NCI-H2029 treated with DMSO at 0.1 percent for 48 hours (cell line): Measurements from ENCODE around the gene ARHGAP44.
A peak's percentile ranks its signal among the peaks of the same experiment; 100 is the strongest.

ENCODE experiments used
- DNase-seq: peaks from one replicate; lab custom pipeline; 2025; lab: John Stamatoyannopoulos, UW

The ARHGAP44 gene

DNA sequence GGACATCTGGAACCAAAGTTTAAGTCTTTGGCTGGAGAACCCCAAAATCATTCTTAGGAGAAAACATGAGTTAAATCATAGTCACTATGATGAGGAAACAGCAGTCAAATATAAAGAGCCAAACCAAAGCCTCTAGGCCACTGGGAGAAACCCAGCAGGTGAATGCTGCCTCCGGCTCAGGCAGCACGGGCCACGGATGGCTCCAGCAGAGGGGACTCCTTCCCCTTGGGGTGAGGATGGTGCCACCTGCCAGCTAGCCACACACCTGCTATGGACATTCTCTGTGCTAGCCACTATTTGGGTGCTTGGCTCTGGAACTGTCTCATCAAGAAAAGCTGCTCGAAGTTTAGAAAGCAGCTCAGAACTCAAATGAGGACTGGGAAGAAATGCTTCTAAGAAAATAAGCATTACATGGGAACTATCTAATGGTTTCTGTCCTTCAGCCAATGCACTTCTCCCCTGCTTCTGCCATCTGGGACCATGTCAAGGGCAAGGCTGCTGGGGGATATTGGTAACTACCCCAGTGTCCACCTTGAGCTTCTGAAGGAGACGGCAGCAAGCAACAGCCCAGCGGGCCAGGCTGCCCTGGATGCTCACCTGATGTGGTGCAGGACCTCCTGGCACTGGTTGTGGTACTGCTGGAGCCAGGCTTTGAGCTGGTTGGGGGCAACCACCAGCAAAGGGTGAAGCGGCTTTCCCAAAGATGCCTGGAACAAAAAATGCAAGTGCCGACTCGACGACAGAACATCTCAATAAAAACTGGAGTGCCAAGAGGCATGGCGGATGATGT is 206.0 kb downstream of the ARHGAP44 start:
- no peak for DNase-seq

GRCh38 chr17:12995896-12996295 is 206.6 kb downstream of the ARHGAP44 start:
- no peak for DNase-seq

GRCh38 chr17:12996357-12996756 is 207.1 kb downstream of the ARHGAP44 start:
- no peak for DNase-seq

- DNase-seq: no peak
These were observed 207.6 kb downstream of the ARHGAP44 start for GRCh38 chr17:12996941-12997340.

DNA sequence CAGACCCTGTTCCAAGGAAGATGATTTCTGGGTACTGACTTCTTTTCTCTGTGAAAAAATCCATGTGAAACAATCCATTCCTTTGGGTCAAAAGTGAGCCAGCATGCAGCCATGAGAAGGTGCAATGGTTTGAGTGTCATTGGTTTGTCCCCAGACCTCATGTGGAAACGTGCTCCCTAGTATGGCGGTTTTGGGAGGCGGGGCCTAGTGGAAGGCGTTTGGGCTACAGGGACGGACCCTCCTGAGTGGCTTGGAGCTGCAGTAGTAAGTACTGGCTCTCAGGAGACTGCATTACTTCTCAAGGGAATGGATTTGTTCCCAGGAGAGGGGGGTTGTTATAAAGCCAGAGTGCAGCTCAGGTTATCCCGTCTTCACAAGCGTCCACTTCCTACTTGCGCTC is 209.2 kb downstream of the ARHGAP44 start:
- DNase-seq: no peak

GRCh38 chr17:12998874-12999273 is 209.6 kb downstream of the ARHGAP44 start:
- DNase-seq: no peak

- DNase-seq: no peak
These were observed 211.3 kb downstream of the ARHGAP44 start for GRCh38 chr17:13000561-13000960.

DNA sequence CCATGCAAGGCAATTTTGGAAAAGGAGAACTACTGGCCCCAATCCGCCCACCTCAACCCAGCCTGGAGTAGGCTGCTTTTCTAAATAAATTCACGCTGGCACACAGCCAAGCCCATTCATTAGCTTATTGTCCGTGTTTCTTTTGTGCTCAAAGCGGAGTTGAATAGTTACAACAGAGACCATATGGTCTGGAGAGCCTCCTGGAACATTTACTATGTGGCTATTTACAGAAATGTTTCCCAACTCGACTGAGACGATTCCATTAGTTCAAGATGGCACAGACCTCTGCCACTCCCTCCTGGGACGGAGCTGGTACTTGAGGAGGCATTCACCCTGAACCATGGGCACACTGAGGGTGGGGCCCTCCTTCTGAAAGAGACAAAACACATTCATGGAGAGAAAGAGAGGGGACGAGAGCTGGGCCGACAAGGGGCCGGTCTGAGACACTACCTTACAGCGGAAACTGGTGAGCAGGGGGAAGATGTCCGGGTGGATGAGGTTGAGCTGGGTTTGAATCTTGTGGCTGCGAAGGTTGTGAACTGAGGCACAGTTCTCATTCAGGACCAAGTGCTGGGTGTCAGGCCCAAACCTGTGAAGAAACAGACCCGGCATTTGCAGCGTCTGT is 212.8 kb downstream of the ARHGAP44 start:
- no peak for DNase-seq

GRCh38 chr17:13002761-13003453 is 213.6 kb downstream of the ARHGAP44 start:
- DNase-seq: no peak

- no peak for DNase-seq
These were observed 214.2 kb downstream of the ARHGAP44 start for GRCh38 chr17:13003454-13003851.

DNA sequence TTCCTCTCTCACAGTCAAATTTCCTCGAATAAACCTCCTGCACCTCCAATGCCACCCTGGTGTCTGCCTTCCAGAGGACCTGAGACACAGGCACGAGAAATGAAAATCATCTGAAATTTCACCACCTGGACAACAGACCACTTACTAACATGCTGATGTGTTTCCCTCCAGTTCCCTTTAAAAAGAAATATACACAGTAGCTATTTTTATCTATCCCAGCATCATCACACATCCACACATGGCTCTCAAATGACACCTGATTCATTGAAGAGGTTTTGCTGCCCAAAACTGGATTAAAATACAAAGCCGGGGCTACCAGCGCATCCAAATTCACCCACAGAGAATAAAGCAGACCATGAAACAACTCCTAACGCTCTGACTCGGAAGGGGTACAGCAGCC is 214.6 kb downstream of the ARHGAP44 start:
- no peak for DNase-seq

DNA sequence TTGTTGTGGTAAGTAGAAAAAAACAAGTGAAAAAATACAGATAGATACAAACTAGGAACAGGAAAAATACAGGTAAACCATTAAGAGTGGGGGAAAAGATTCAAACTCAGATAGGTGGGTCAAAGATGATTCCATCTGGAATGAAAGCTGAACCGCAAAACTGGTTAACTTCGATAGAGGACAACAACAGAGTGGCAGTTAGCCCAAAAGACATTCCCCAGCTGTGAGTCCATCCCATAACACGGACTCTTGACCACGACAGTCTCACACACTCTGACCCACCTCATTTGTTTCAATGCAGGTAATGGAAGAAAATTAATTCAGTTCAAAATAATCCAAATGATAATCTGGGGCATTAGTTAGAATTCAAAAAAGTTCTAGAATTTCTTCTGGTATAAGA is 215.0 kb downstream of the ARHGAP44 start:
- DNase-seq: no peak

DNA sequence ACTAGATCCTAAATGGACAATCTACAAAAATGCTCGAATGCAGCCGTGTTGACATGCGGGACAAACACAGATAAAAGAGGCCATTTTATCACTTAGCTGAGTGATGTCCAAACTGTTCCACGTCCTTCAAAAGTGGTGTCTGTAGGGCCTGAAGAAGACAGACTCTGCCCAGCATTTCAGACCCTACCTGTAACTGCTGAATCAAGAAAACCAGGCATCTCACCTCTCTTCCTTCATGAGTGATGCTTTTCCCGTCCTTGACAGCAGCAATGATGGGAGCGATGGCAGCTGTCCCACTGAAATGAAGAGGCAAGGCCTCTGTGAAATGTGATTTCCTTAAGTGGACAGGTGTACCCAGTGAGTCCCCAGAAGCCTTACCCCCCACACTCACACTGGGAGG is 216.2 kb downstream of the ARHGAP44 start:
- DNase-seq: no peak

GRCh38 chr17:13008461-13008860 is 219.2 kb downstream of the ARHGAP44 start:
- no peak for DNase-seq

DNA sequence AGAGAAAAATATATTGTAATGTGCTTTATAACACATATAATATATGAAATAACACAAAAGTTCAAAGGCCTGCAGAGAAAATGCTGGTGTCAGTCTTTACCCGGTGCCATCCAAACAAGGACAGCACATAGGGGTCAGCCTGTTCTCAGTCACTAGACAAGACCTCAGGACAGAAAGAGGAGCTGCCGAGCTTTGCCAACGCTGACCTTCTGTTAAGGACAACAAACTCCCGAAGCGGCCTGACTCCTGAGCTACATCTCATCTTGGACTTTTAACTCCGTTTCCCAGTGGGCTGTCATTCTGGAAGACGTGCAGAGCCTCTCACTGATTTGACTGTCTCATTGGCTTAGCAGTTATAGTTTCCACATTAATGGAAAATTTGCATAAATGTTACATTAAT is 221.7 kb downstream of the ARHGAP44 start:
- DNase-seq: no peak

DNA sequence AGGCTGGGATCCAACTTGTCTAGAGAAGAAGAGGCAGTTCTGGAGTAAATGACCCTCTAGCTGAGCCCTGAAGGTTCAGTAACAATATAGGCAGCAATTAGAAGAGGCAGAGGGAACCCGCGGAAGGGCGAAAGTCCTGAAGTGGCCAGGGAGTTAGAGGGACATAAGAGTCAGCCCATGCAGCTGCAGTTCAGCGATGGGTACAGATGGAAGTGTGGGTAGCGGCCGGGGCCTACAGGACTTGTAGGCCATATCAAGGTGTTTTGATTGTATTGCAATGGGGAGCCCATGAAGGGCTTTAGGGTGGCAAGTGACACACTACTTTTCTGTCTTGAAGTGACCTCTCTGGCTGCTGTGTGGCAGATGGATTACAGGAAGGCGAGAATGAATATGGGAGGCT is 225.5 kb downstream of the ARHGAP44 start:
- no peak for DNase-seq

- no peak for DNase-seq
These were observed 227.8 kb downstream of the ARHGAP44 start for GRCh38 chr17:13016881-13017654.

- DNase-seq: peak; percentile 85
These were observed 228.6 kb downstream of the ARHGAP44 start, which contains the start of gene ELAC2 for GRCh38 chr17:13017655-13018459. Gene ELAC2, minus strand, starts transcription at chr17:13018027. Its CDS starts 80 bp downstream, at chr17:13017947.

GRCh38 chr17:13024016-13024415 is 234.7 kb downstream of the ARHGAP44 start:
- DNase-seq: peak; percentile 14

- DNase-seq: peak; percentile 3
These were observed 235.4 kb downstream of the ARHGAP44 start for GRCh38 chr17:13024526-13025257.

DNA sequence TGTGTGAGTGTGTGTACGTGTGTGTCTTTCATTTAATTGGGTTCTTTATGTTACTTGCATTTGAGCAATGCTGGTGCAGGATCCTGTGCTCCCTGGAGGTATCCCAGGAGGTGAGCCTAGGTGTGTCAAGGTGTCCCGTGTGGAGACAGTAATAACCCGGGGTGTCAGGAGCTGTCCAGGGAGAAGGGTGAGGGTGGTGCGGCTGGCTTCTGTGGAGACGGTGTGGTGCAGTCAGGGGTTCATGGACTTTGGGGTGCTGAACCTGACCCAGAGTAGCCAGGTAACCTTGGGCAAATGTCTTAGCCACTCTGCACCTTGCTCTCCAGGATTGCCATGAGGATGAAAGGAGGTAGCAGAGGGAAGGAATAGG is 235.9 kb downstream of the ARHGAP44 start:
- no peak for DNase-seq
